SH-SY5Y (cell line): Measurements from ENCODE around the gene CSGALNACT2.

Experiments used
- GATA2 ChIP-seq: IDR thresholded peaks from 2 replicates; pipeline ENCODE4 v1.6.1; 2011; ENCODE audit warnings: mild to moderate bottlenecking, low read depth, low read length
- GATA3 ChIP-seq: IDR thresholded peaks from 2 replicates; pipeline ENCODE4 v1.6.1; 2011; ENCODE audit warnings: low read depth, mild to moderate bottlenecking, low read length, moderate library complexity

GRCh38 chr10:43226851-43227845 lies 88.9 kb downstream of the CSGALNACT2 start:
- TF ChIP-seq GATA2: no peak
- TF ChIP-seq GATA3: no peak
